ENCODE measurements around the gene RHD.
"Not testable (repeated sequence)": the region's sequence is repeated elsewhere in the genome, so short reads cannot be mapped to it uniquely, and the experiment has no call there.

- not testable (repeated sequence) for TF ChIP-seq MAX (IDR thresholded peaks at IDR 0.05); CTCF (IDR thresholded peaks at IDR 0.05; ENCODE audit: low read depth, low read length, missing input control); SP1 (IDR thresholded peaks at IDR 0.05)
Observed at GRCh38 chr1:25309486-25309885, 37.2 kb downstream of the RHD start.
